Measurements from ENCODE around the gene NKX1-1. TPM values are rescaled to one million over a fixed set of nuclear protein-coding genes. Genes with fewer than 3 reads are reported as not detected.
A peak's percentile ranks its signal among the peaks of the same experiment; 100 is the strongest.
"Not testable (repeated sequence)": the region's sequence is repeated elsewhere in the genome, so short reads cannot be mapped to it uniquely, and the experiment has no call there.

NKX1-1 gene
- total RNA-seq, 1 donor from 2014 or later, result not detected

DNA sequence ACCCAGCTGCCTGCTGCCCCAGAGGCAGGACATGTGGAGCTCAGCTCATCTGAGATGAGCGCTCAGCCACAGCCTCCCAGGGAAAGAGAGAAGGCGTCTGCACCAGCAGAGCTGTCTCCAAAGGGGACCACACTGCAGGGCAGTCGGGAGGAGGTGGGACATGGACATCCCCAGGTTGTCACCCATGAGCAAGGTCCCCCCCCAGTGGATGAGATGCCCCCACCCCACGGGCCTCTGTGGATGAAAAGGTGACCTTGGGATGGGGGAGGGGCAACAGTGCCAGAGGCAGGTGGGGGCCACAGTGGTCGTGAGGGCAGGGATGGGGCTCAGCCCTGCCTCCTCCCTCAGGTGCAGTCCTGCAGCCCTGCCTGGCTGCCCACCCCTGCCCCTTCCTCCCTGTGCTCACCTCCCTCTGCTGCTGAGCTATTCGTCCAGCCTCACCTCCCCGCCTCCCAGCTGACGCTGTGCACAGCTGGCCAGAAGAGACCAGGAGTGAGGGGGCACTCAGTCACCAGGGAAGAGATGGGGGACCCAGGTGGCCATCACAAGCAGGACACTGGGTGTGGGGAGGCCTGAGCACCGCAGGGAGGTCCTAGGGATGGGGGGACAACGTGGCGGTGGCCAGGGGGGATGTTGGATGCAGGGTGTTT is 9.3 kb downstream of the NKX1-1 start:
- intact Hi-C loops (cut with micrococcal nuclease), result no loop called here
- no peak for DNase-seq
- Histone ChIP-seq H3K27me3 (ENCODE audit: low read depth) (peaks cover 27% of the 10 kb centered on the region), H3K4me1 (peaks cover under 1% of the 10 kb centered on the region), H3K9me3 (replicated peaks) (peaks cover 22% of the 10 kb centered on the region), H3K4me3 (no peak overlapping the region), H3K27ac (replicated peaks) (no peak overlapping the region), H3K36me3 (peaks cover 25% of the 10 kb centered on the region)
- TF ChIP-seq, protein P1, sequence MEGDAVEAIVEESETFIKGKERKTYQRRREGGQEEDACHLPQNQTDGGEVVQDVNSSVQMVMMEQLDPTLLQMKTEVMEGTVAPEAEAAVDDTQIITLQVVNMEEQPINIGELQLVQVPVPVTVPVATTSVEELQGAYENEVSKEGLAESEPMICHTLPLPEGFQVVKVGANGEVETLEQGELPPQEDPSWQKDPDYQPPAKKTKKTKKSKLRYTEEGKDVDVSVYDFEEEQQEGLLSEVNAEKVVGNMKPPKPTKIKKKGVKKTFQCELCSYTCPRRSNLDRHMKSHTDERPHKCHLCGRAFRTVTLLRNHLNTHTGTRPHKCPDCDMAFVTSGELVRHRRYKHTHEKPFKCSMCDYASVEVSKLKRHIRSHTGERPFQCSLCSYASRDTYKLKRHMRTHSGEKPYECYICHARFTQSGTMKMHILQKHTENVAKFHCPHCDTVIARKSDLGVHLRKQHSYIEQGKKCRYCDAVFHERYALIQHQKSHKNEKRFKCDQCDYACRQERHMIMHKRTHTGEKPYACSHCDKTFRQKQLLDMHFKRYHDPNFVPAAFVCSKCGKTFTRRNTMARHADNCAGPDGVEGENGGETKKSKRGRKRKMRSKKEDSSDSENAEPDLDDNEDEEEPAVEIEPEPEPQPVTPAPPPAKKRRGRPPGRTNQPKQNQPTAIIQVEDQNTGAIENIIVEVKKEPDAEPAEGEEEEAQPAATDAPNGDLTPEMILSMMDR (IDR thresholded peaks at IDR 0.05; ENCODE audit: borderline replicate concordance), result no peak

DNA sequence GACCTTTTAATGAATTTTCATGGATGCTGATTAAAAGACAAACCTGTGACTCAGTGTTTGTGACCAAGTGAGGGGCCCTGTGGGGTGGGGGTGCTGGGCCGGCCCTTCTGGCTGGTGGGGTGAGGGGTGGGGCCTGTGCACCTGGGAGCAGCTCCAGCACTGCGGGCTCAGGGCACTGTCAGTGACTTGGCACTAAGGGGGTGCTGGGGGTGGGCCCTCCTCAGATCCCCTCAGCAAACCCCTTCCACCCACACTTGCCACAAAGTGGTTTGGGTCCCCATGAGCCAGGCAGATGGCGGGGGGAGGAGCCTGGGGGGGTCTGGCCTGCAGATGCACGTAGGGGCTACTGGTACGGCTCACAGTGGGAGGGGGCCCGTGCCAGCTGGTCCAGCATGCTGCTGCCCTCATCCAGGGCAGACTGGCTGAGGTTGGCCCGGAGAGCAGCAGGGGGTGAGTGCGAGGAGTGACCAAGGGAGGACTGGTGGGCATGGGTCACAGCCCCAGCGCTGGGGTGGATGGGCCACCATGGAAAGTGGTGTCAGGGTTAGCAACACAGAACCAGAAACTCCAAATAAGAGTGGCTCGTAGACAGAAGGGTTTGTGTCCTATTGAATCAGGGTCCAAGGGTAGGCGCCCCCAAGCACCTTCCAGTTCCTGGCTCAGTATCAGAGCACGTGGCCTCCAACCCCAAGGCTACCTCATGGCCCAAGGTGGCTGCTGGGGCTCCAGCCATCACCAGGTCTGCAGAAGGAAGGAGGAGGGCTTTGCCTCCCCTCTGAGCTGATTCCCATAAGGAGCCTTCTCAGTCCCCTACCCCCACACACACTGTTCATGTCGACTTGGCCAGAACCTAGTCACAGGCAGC is 10.1 kb downstream of the NKX1-1 start:
- Histone ChIP-seq H3K27ac (replicated peaks) (no peak overlapping the region), H3K36me3 (peaks cover 31% of the 10 kb centered on the region), H3K4me3 (no peak overlapping the region), H3K27me3 (ENCODE audit: low read depth) (peaks cover 20% of the 10 kb centered on the region), H3K4me1 (no peaks in the 10 kb centered on the region), H3K9me3 (replicated peaks) (peaks cover 29% of the 10 kb centered on the region)
- intact Hi-C loops (cut with micrococcal nuclease), result no loop called here
- peak; percentile 6 for DNase-seq
- TF ChIP-seq, protein P1 (IDR thresholded peaks at IDR 0.05; ENCODE audit: borderline replicate concordance), result no peak

DNA sequence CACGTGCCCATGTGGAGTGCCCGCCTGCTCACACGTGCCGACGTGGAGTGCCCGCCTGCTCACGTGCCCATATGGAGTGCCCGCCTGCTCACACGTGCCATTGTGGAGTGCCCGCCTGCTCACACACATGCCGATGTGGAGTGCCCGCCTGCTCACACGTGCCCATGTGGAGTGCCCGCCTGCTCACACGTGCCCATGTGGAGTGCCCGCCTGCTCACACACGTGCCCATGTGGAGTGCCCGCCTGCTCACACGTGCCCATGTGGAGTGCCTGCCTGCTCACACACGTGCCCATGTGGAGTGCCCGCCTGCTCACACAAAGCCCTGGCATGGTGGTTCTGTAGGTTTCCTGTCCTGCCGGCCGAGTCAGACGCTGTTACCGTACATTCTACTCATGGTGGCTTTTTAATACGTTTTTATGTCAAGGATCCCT is 10.8 kb downstream of the NKX1-1 start:
- intact Hi-C loops (cut with micrococcal nuclease); H3K27ac ChIP-seq (replicated peaks); H3K4me3 ChIP-seq; H3K4me1 ChIP-seq: not testable (repeated sequence)
- H3K9me3 ChIP-seq (replicated peaks), result peaks cover 31% of the 10 kb centered on the region
- peak; percentile 9 for DNase-seq
- peaks cover 36% of the 10 kb centered on the region for H3K36me3 ChIP-seq
- peaks cover 12% of the 10 kb centered on the region for H3K27me3 ChIP-seq (ENCODE audit: low read depth)

DNA sequence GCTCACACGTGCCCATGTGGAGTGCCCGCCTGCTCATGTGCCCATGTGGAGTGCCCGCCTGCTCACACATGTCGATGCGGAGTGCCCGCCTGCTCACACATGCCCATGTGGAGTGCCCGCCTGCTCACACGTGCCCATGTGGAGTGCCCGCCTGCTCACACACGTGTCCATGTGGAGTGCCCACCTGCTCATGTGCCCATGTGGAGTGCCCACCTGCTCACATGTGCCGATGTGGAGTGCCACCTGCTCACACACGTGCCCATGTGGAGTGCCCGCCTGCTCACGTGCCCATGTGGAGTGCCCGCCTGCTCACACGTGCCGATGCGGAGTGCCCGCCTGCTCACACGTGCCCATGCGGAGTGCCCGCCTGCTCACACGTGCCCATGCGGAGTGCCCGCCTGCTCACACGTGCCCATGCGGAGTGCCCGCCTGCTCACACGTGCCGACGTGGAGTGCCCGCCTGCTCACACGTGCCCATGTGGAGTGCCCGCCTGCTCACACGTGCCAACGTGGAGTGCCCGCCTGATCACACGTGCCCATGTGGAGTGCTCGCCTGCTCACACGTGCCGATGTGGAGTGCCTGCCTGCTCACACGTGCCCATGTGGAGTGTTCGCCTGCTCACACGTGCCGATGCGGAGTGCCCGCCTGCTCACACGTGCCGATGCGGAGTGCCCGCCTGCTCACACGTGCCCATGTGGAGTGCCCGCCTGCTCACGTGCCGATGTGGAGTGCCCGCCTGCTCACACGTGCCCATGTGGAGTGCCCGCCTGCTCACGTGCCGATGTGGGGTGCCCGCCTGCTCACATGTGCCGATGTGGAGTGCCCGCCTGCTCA is 11.5 kb downstream of the NKX1-1 start:
- peaks cover 38% of the 10 kb centered on the region for H3K36me3 ChIP-seq
- DNase-seq; H3K27me3 ChIP-seq (ENCODE audit: low read depth); H3K27ac ChIP-seq (replicated peaks); intact Hi-C loops (cut with micrococcal nuclease); H3K4me1 ChIP-seq; H3K4me3 ChIP-seq: not testable (repeated sequence)
- H3K9me3 ChIP-seq (replicated peaks), result peaks cover 31% of the 10 kb centered on the region

DNA sequence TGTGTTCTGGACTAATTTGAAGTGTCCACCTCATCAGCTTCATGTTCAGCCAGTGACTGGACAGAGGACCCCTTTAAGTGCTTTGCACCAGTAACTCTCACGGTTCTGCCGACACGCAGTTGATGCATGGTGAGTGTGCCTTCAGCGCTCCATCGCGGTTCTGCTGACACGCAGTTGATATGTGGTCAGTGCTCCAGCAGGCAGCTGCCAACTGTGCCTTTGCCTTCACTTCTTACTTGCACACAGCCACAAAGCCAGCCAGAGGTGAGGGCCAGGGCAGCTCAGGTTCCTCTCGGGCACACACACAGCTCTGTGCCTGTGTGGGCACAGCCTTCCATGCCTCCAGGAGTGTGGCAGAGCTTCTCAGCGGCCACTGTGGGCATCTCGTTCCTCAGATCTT is 12.4 kb downstream of the NKX1-1 start:
- Histone ChIP-seq H3K9me3 (replicated peaks) (peaks cover 39% of the 10 kb centered on the region), H3K27me3 (ENCODE audit: low read depth) (no peaks in the 10 kb centered on the region), H3K36me3 (peaks cover 46% of the 10 kb centered on the region), H3K4me1 (no peaks in the 10 kb centered on the region), H3K4me3 (no peak overlapping the region), H3K27ac (replicated peaks) (no peak overlapping the region)
- DNase-seq, result peak; percentile 3
- intact Hi-C loops (cut with micrococcal nuclease), result no loop called here
- TF ChIP-seq, protein P1 (IDR thresholded peaks at IDR 0.05; ENCODE audit: borderline replicate concordance), result no peak

DNA sequence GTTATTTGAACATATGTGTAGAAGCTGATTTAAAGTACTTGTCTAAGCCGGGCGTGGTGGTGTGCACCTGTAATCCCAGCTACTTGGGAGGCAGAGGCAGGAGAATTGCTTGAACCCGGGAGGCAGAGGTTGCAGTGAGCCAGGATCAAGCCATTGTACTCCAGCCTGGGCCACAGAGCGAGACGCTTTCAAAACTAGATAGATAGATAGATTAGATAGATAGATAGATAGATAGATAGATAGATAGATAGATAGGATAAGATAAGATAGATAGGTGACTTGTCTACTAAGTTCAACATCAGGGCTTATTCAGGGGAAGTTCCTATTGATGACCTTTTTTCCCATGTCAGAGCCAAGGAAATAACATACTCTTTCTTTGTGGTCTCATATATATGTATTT is 12.9 kb downstream of the NKX1-1 start:
- H3K36me3 ChIP-seq, result peaks cover 51% of the 10 kb centered on the region
- H3K27me3 ChIP-seq (ENCODE audit: low read depth); DNase-seq; intact Hi-C loops (cut with micrococcal nuclease); H3K27ac ChIP-seq (replicated peaks); H3K4me1 ChIP-seq; H3K4me3 ChIP-seq: not testable (repeated sequence)
- H3K9me3 ChIP-seq (replicated peaks), result peaks cover 44% of the 10 kb centered on the region
